Panc1 (cell line): ENCODE results near the gene SLC43A2. TPM values are rescaled to one million over a fixed set of nuclear protein-coding genes. Genes with fewer than 3 reads are reported as not detected.

ENCODE experiments used
- ATAC-seq: fragments of 200-7000 bp; cut with Tn5 transposase; 2 replicates; pipeline ENCODE4 v1.9.1; 2020; ENCODE audit warnings: mild to moderate bottlenecking, moderate library complexity
- BruUV-seq: library from RNA; stranded (reverse); fragments of 400-500 nt; replicated peaks from 2 replicates; lab custom pipeline; 2021; lab: Mats Ljungman, UMichigan
- CTCF ChIA-PET: fragments of 300-600 bp; sonication (Branson Sonifier 250); formaldehyde crosslinking; loops from one replicate; lab custom pipeline; 2022; ENCODE audit warnings: antibody characterized with exemption; lab: Charles Lee
- POLR2A ChIA-PET: fragments of 300-600 bp; sonication (Branson Sonifier 250); formaldehyde crosslinking; loops from one replicate; lab custom pipeline; 2022; ENCODE audit warnings: antibody characterized with exemption; lab: Charles Lee
- DNase-seq: peaks from one replicate; pipeline ENCODE4 v3.0.0-alpha.2; 2010; ENCODE audit warnings: low read depth, low spot score
- H3K27ac ChIP-seq: 2 replicates; pipeline ENCODE4 v1.5.1; 2011; ENCODE audit warnings: mild to moderate bottlenecking, low read length, inconsistent platforms
- H3K27me3 ChIP-seq: fragments of 200-500 bp; sonication (Bioruptor generic); 2 replicates; pipeline ENCODE4 v1.6.0; 2014; ENCODE audit warnings: low read length, inconsistent platforms; ENCODE audit not compliant: control insufficient read depth, insufficient read depth
- H3K36me3 ChIP-seq: fragments of 200-500 bp; sonication (Bioruptor generic); 2 replicates; pipeline ENCODE4 v1.5.1; 2014; ENCODE audit warnings: inconsistent platforms, mild to moderate bottlenecking, low read length, moderate library complexity; ENCODE audit not compliant: control insufficient read depth, insufficient read depth
- H3K4me1 ChIP-seq: 2 replicates; pipeline ENCODE4 v1.5.1; 2011; ENCODE audit warnings: inconsistent platforms, mild to moderate bottlenecking, low read length, moderate library complexity; ENCODE audit not compliant: control insufficient read depth, insufficient read depth
- H3K4me3 ChIP-seq, 2 experiments: 2 replicates each; pipeline ENCODE4 v1.5.1; 2011 to 2012; ENCODE audit warnings: low read depth in 2 of 2, low read length in 2 of 2, mild to moderate bottlenecking in 2 of 2, inconsistent platforms in 1 of 2, moderate library complexity in 1 of 2
- H3K9me3 ChIP-seq: fragments of 200-500 bp; sonication (Bioruptor generic); 2 replicates; pipeline ENCODE4 v1.5.1; 2014; ENCODE audit warnings: low read depth, mild to moderate bottlenecking, inconsistent platforms, low read length, moderate library complexity; ENCODE audit not compliant: control insufficient read depth, insufficient read depth
- POLR2AphosphoS5 ChIP-seq: IDR thresholded peaks from 2 replicates; pipeline ENCODE4 v1.6.1; 2012; ENCODE audit warnings: mild to moderate bottlenecking, low read depth, low read length, moderate library complexity
- SIN3A ChIP-seq: IDR thresholded peaks from 2 replicates; pipeline ENCODE4 v1.6.1; 2012; ENCODE audit warnings: low read depth, mild to moderate bottlenecking, low read length, moderate library complexity, borderline replicate concordance; ENCODE audit not compliant: insufficient read depth
- TCF7L2 ChIP-seq: IDR thresholded peaks from 2 replicates; pipeline ENCODE4 v1.6.1; 2011; ENCODE audit warnings: mild to moderate bottlenecking, low read depth, low read length, inconsistent platforms
- in situ Hi-C: cut with HindIII; loops from 2 replicates; pipeline ENCODE4 v1.10.0; 2016; ENCODE audit warnings: low sequenced_read_pairs, low pct_unique_long_range_greater_than_20kb
- intact Hi-C: fragments of 100-400 bp; cut with micrococcal nuclease; formaldehyde crosslinking; loops from one replicate; pipeline ENCODE4 v1.10.0; 2022; ENCODE audit not compliant: unreplicated experiment
- total RNA-seq: library from RNA; stranded (reverse); gene quantifications from one replicate; pipeline ENCODE4 v1.2.1, GENCODE V29; 2021; ENCODE audit not compliant: unreplicated experiment
- TF ChIP-seq, protein P1 (sequence below), 2 experiments: IDR thresholded peaks; 2 replicates each; pipeline ENCODE4 v1.6.1; 2011 to 2012; ENCODE audit warnings: low read depth in 2 of 2, control low read depth in 1 of 2, low read length in 1 of 2, mild to moderate bottlenecking in 1 of 2, moderate library complexity in 1 of 2; ENCODE audit not compliant: insufficient read depth in 1 of 2
- TF ChIP-seq, protein P2 (sequence below): fragments of 450-650 bp; IDR thresholded peaks from 2 replicates; pipeline ENCODE4 v1.5.1; 2017; ENCODE audit warnings: mild to moderate bottlenecking

The SLC43A2 gene
- total RNA-seq, 1 experiment from 2014 or later: 23.3 TPM

DNA sequence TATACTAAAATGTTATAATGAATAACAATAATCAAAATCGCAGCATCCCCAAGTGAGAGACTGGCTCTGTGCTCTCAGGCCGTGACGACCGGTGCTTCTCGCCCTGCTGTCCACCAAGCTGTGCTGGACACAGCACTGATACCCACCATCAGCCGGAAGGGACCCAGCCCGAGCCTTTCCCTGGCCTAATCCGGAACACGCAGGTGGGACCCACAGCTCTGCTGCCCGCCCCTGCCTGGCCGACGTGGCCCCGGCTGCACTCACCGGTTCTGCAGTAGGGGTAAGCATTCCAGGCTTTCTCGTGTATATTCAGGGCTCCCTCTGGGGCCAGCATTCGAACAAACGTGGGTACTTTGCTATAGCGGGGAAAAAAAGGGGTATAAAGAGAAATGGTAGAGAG is 80.6 kb downstream of the SLC43A2 start:
- DNase-seq: no peak
- TF ChIP-seq SIN3A (no peak), POLR2AphosphoS5 (no peak), TCF7L2 (no peak)
- TF ChIP-seq, protein P1, sequence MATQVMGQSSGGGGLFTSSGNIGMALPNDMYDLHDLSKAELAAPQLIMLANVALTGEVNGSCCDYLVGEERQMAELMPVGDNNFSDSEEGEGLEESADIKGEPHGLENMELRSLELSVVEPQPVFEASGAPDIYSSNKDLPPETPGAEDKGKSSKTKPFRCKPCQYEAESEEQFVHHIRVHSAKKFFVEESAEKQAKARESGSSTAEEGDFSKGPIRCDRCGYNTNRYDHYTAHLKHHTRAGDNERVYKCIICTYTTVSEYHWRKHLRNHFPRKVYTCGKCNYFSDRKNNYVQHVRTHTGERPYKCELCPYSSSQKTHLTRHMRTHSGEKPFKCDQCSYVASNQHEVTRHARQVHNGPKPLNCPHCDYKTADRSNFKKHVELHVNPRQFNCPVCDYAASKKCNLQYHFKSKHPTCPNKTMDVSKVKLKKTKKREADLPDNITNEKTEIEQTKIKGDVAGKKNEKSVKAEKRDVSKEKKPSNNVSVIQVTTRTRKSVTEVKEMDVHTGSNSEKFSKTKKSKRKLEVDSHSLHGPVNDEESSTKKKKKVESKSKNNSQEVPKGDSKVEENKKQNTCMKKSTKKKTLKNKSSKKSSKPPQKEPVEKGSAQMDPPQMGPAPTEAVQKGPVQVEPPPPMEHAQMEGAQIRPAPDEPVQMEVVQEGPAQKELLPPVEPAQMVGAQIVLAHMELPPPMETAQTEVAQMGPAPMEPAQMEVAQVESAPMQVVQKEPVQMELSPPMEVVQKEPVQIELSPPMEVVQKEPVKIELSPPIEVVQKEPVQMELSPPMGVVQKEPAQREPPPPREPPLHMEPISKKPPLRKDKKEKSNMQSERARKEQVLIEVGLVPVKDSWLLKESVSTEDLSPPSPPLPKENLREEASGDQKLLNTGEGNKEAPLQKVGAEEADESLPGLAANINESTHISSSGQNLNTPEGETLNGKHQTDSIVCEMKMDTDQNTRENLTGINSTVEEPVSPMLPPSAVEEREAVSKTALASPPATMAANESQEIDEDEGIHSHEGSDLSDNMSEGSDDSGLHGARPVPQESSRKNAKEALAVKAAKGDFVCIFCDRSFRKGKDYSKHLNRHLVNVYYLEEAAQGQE (IDR thresholded peaks at IDR 0.05; ENCODE audit: insufficient read depth in 1 of 2, low read depth in 2 of 2, low read length in 1 of 2): no peak
- TF ChIP-seq, protein P2, sequence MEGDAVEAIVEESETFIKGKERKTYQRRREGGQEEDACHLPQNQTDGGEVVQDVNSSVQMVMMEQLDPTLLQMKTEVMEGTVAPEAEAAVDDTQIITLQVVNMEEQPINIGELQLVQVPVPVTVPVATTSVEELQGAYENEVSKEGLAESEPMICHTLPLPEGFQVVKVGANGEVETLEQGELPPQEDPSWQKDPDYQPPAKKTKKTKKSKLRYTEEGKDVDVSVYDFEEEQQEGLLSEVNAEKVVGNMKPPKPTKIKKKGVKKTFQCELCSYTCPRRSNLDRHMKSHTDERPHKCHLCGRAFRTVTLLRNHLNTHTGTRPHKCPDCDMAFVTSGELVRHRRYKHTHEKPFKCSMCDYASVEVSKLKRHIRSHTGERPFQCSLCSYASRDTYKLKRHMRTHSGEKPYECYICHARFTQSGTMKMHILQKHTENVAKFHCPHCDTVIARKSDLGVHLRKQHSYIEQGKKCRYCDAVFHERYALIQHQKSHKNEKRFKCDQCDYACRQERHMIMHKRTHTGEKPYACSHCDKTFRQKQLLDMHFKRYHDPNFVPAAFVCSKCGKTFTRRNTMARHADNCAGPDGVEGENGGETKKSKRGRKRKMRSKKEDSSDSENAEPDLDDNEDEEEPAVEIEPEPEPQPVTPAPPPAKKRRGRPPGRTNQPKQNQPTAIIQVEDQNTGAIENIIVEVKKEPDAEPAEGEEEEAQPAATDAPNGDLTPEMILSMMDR: no peak
- Histone ChIP-seq H3K27ac (no peak overlapping the region), H3K4me1 (no peaks in the 10 kb centered on the region), H3K9me3 (no peaks in the 10 kb centered on the region), H3K36me3 (peaks cover 7% of the 10 kb centered on the region), H3K27me3 (no peaks in the 10 kb centered on the region), H3K4me3 (no peak overlapping the region)
- POLR2A ChIA-PET: no interaction called here
- no peak for ATAC-seq
- in situ Hi-C loops: no loop called here
- intact Hi-C loops: no loop called here
- no TSS peak for BruUV-seq
- CTCF ChIA-PET: no interaction called here

DNA sequence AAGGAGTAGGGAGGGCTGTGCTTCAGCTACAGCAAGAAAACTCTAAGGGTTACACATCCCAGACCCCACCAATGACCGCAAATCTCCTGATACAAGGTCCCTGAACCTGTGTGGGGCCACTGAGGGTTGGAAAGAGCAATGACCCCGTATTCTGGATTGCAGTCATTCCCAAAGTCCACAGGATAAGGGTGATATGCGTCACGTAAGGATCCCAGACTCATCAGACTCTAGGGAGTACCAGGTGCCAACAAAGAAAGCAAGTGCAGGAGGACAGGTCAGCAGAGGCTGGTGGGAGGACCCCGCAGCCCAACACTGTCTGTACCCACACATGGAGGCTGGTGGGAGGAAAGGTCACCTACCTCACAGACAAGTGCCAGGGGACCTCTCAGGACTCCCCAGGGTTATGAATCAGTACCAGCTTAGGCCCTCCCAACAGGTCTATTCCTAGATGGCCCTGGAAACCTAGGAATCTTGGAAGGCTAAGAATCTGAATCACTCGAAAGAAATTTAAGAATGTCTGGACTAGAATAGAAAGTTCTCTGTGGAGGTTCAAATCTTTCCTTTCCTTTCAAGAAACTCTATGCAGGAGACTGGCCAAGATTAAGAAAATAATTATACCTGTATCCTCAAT is 82.2 kb downstream of the SLC43A2 start:
- CTCF ChIA-PET: no interaction called here
- POLR2A ChIA-PET: no interaction called here
- ATAC-seq (no peak), DNase-seq (no peak)
- no TSS peak for BruUV-seq
- Histone ChIP-seq H3K4me1 (no peaks in the 10 kb centered on the region), H3K27ac (no peak overlapping the region), H3K4me3 (no peak overlapping the region), H3K27me3 (no peaks in the 10 kb centered on the region), H3K9me3 (no peaks in the 10 kb centered on the region), H3K36me3 (no peaks in the 10 kb centered on the region; the same call in 1 of the 2 replicates)
- in situ Hi-C loops: no loop called here
- intact Hi-C loops: no loop called here
- no peak for TF ChIP-seq POLR2AphosphoS5
- TF ChIP-seq, protein P1 (IDR thresholded peaks at IDR 0.05; ENCODE audit: insufficient read depth in 1 of 2, low read depth in 2 of 2, low read length in 1 of 2): no peak
- TF ChIP-seq, protein P2: no peak
- no peak for TF ChIP-seq TCF7L2
- TF ChIP-seq SIN3A: no peak
